ENCODE measurements around the gene MAP3K14. TPM values are rescaled to one million over a fixed set of nuclear protein-coding genes. Genes with fewer than 3 reads are reported as not detected.

Gene MAP3K14
- total RNA-seq, 1 experiment from 2014 or later = 35.5 TPM

DNA sequence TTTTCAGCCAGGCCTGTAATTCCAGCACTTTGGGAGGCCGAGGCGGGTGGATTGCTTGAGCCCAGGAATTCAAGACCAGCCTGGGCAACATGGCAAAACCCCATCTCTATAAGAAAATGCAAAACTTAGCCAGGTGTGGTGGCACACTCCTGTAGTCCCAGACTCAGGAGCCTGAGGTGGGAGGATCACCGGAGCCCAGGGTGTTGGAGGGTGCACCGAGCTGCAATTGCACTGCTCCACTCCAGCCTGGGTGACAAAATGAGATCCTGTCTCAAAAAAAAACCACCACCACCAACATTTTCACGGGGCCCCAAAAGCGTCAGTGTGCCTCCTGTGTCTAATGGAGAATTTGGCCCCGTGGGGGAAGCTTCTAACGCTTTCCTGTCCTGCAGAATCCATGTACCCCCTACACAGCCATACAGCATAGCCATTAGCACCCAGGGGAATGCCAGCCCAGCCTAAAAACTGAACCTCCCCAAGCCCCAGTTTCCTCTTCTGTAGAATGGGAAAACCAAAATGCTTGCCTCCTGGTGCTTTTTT, 22.2 kb upstream of the MAP3K14 start:
- DNase-seq (ENCODE audit: low spot score) = no peak

DNA sequence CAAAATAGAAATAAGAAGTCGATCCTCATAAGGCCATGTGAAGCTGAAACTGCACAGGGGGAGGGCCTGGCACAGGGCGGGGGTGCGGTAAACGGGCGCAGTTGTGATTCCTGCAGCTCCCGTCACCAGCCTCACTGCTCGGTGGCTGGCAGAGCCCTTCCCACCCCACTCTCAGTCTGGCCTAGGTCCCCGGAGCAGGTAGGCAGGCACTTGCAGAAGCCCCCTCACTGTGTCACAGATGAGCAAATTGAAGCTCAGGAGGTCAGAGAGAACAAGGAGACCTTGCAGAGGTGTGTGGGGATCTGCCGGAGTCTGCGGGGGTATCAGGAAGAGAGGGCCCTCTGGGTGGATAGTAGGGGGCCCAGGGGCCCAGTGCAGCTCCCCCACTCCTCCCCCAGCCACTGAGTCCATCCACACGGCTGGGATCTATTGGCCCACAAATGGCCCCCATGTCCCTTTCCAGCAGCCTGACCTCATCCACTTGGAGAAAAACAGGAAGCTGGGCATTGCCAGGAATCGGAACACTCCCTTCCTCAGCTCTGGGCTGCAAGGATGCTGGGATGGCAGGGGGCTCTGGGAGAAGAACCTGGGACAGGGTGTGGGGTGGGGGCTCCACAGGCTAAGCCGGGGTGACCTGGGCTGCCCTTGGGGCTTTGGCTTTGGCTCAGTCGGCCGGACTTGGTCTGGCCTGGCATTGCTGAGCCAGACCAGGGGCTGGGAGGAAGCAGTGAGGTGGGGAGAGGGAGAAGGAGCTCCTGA, 21.4 kb upstream of the MAP3K14 start:
- no peak for DNase-seq (ENCODE audit: low spot score)

DNA sequence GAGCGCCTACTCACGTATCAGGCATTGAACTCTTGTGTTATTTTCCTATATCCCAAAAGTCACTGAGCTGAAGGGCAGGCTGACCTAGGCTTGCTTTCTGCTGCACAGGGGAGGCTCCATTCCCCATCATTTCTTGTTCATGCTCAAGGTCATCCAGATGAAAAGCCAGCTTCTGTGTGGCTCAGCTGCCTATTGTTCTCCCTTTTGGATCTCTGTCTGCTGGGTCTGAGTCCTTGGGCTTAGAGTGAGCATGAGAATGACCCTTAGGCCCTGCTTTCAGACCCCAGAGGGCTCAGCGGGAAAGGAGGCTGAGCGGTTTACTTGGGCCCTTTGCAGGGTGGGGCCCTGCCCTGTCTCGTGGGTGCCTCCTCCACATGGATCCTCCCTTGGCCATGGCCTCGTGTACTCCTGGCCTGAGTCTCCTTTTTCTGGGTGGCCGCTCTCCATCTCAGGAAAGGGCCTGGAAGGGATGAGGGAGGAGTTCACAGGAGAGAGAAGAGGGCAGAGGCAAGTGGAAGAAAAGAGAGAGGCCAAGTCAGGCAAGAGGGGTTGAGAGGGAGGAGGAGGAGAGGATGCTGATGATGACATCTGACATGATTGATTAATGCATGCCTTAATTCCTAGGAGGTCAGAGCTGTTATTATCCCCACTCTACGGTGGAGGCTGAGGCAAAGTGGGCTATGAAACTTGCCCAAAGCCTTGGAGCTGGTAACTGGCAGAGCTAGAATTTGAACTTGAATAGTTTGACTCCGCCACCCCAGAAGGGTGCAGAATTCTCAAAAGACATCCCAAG, 19.8 kb upstream of the MAP3K14 start:
- DNase-seq (ENCODE audit: low spot score) = no peak

DNA sequence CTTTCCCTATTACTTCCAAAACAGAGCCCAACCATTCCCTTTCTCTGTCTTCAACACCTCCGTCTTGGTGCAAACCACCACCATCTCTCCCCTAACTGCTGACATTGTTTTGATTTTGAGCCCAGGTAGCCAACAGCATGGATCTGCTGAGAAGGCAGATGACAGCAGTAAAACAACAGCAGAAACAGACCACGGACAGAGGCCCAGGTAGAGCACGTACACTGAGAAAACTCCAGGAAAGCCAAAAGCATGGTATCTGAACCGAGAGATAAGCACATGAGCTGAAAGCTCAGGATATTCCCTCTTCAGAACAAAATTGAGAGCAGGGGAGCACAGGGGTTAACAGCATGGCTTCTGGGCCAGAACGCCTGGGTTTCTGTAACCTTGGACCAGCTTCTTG, 18.9 kb upstream of the MAP3K14 start:
- DNase-seq (ENCODE audit: low spot score) = no peak

DNA sequence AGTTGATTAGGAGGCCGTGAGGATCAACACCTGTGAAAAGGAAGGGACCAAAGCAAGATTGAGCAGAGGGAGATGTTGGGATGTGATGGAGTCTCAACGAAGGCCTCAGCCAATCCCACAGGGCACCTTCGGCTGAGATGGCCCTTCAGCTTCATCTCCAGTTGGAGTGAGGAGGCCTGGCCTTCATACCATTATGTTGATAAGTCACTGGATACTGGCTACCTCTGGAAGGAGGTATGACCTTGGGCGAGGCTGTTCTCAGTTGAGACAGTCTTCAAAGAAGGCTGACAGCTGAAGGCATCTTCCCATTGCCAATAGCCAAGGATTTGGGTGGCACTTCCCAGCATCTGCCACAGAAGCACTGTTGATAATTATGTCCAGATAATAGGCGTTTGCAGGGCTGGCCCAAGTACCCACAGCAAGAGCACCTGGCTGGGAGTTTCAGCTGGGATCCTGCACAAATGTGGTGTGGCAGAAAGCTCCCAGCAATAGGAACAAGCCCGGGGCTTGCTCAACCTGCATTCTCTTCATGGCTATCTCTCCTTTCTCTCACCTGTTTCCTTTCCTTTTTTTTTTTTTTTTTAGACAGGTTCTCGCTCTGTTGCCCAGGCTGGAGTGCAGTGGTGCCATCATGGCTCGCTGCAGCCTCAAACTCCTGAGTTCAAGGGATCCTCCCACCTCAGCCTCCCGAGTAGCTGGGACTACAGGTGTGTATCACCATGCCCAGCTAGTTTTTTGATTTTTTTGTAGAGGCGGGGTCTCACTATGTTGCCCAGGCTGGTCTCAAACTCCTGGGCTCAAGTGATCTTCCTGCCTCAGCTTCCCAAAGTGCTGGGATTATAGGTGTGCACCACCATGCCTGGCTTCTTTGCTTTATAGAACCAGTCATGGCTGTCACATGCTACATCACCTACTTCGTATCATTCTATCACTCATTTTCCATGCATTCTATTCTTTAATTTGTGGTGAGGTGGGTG, 18.2 kb upstream of the MAP3K14 start:
- no peak for DNase-seq (ENCODE audit: low spot score)

DNA sequence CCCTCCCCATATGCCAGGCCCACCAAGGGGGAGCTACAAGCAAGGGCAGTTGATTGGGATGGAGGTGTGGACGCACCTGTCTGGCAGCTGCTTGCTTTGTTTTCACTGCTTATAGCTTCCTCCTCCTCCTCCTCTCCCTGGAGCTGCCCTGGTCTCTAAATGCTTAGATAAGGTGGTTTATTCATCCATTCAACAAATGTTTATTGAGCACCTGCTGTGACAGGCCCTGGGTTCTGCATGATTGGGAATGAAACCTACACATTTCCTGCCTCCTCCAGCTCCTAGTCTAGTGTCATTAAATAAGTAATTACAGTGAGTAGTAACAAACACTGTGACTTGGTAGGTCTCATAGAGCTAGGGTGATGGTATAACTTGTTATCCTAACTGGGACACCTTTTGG, 17.4 kb upstream of the MAP3K14 start:
- DNase-seq (ENCODE audit: low spot score) = no peak

DNA sequence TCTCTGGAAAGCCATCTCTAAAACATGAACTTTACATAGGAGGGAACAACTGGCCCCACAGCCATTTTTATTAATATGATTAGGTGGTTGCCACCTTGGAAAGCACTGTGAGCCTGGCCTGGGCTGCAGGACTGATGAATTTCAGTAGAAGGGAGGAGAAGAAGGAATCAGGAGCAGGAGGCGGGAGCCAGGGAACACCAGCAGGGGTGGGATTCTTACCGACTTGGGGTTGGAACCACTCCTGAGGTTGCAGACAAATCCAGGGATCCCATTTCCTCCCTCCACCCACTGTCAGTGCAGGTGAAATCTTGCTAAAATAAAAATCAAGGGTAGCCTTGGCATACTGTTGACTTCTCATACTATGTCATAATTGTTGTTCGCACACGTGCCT, 16.9 kb upstream of the MAP3K14 start:
- no peak for DNase-seq (ENCODE audit: low spot score)

DNA sequence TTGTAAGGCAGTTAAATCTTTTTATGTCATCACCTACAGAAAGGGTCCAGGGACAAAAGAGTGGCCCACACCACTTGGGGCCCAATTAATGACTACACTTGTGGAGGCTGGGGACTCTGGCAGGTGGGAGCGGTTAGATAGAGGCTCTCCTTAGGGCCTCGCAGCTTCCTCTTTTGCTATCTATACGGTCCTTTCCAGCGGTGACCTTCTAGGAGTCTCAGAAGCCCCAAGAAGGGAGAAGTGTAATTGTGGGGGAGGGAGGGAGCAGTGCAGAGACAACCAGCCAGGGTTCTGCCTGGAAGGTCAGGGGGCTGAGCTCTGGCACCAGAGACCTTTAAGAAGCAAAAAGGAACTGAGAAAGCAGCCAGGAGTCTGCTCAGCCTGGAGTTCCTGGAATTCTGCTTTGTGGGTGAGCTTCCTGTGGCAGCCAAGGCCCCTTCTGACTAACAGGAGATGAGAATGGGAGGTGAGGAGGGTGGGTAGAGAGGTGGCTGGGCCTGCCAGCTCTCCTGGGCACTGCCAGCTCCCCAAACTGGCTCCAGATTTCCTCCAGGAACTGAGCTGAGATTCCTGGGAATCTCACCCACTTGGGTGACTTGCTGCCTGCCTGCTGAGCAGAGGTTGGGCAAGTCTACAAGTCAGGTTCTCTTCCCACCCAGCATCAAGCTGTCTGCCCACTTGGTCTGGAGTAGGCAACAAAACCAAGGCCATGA, 16.3 kb upstream of the MAP3K14 start:
- peak; percentile 57 for DNase-seq (ENCODE audit: low spot score)

DNA sequence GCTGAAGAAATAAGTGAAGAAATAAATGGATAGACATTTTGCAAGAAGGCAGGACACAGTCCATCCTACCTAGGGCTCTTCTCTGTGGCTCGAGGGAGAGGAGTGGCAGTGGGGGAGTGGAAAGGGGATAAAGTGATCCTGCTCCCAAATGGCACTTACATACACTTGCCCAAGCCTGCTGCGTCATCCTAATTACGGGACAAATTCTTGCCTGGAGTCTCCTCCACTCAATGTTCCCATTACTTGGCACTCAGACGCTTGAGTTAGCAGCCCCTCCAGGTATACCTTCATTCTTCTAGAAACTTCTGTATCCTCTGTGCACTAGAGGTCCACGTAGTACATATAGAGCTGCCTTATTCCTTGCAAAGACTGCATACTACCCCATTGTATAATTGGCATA, 15.7 kb upstream of the MAP3K14 start:
- no peak for DNase-seq (ENCODE audit: low spot score)

DNA sequence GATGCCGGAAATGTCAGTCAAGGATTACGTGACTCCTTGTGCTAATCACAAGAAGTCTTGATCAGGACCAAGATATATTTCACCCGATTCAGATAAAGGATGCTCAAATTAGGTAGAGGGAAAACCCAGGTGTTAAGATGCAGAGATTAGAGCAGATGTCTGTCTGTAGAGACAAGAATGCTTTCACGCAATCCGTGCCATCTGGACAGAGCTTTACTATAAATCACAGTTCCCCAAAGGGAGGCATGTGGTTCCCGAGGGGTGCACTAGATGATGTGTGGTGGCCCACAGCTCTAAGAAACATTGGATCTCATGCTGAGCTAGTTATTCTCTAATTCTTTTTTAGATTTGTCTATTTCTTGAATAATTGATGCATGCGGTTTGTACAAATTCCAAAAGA, 9.8 kb upstream of the MAP3K14 start:
- peak; percentile 72 for DNase-seq (ENCODE audit: low spot score)

DNA sequence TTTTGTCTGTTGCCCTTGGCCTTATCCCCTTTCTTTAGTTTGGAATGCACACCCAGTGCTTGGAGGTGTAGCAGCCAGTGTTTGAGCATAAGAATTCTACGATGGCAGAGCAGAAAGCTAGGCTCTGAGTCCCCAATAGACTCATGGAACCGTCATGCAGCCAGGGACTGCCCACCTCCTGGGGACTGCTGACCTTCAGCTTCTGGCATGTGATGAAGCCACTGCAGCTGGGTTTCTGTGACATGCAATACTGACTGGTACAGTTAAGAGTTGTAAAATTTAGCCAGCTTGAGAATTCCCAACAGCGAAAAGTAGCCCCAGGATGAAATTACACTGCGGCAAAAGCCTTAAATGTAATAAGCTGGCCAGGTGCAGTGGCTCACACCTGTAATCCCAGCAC, 9.0 kb upstream of the MAP3K14 start:
- no peak for DNase-seq (ENCODE audit: low spot score)

DNA sequence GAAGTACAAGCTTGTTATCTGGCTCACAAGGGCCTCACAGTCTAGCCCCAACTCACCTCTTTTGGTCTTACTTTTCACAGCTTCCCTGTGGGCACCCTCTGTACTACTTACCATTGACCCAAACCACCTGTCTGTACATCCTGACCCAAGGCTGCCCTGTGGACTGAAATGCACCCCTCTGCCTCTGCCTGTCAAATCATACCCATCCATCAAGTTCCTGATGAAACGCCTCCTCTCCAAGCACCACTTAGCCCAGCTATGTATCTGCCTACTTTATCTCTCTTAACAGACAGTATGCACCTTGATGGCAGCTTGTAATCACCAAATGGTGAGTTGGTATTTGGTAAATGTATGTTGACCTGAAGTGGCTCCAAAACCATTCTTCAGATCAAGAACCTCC, 7.5 kb upstream of the MAP3K14 start:
- DNase-seq (ENCODE audit: low spot score) = no peak

DNA sequence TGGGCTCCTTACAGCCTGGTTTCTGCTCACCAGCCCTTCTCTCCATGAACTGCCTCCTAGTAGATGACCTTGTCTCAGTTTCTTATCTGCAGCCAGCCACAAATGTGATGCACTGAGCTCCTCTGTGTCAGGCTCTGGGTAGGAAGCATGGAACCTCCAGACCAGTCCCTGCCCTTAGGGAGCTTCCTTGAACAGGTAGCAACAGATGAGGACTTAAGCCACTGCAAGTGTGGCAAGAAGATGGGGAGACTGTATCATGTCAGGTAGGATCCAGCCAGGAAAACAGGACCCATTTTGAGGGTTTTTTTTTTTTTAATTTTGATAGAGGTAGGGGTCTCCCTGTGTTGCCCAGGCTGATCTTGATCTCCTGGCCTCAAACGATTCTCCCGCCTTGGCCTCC, 5.3 kb upstream of the MAP3K14 start:
- no peak for DNase-seq (ENCODE audit: low spot score)

DNA sequence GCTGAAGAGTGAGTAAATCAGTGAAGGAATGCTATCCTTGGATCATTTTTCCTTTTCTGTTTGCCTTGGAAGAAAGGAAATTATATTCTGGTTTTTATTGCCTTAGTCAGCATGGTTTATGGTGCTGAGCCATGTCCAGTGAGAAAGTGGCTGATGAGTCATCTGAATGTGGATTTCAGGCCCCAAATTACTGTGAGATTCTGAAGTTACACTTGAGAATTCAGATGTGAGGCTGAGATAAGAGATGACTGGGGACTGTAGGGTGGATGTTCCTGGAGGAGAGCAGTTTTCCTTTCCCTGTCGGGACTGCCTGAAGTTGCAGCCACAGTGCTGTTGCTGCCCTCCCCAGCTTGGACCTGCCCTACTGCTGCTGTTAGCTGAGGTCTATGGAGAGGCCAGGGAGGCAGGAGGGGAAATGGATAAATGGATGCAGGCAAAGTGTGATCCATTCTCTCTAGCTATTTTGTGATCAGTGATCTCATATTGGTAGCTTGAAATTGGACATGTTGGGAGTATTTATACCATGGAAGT, 4.2 kb upstream of the MAP3K14 start:
- peak; percentile 99 for DNase-seq (ENCODE audit: low spot score)

DNA sequence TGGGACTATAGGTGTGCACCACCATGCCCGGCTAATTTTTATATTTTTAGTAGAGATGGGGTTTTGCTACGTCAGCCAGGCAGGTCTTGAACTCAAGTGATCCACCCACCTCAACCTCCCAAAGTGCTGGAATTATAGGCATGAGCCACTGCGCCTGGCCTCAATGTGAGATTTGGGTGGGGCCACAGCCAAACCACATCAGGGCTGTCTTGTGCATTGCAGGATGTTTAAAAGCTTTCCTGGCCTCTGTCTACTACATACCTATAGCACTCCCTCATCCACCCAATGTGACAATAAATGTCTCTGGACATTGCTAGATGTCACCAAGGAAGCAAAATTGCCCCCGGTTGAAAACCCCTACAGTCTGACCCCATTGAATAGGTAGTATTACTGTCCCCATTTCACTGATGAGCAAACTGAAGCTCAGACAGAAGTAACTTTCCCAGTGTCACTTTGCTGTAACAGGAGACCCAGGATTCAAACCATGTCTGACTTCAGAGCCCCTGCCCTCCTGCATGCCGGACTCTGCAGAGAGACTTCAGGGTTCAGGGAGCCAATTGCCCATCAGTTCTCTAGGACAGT, 3.6 kb upstream of the MAP3K14 start:
- peak; percentile 93 for DNase-seq (ENCODE audit: low spot score)

DNA sequence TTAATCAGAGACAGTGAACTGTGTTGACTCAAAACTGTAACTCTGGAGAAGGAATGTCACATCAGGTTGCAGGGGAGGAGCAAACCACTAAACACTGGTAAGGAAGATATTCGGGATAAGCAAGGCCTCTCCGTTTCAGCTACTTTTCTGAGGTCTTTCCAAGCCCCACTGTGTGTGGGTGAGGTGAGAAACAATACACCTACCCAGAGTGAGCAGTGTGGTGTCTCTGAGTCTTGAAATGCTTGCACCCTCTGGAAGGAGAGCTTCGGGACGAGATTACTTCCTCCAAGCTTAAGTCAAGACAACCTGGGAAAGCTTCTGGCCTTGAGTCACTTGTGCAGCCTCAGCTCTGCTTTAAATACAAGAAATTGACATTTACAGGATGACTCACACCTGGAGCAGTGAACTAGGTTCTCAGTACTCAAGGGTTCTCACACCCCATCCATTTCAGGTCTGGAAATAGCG, 2.5 kb upstream of the MAP3K14 start:
- peak; percentile 97 for DNase-seq (ENCODE audit: low spot score)

DNA sequence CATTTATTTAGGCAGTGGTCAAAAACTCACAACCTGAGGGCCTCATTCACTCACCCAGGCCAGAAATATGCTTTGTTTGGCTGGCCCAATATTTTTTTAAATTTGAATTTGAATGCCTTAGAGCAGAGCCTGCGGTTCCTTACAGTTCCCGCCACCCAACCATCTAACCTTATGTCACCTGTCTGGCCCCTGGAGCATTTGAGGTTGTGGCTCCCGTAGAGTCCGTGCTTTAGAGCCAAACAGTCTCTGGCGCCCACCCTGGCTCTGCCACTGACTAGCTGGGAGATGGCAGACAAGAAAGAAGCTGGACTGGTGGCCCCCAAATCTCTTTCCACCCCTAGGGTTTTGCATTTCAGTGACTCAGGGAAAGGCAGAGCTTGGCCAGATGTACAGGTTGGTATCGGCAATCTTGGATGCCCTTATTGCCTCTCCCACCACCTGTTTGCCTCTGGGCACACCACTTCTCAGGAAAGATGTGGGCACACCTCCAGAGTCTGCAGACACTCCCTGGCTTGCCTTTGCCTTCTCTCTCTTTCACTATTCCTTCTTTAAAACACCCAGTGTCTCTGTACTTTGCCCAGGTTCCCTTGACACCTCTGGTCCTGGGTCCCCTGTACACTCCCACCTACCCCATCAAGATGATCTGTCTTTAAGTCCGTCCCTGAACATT, 1.9 kb upstream of the MAP3K14 start:
- DNase-seq (ENCODE audit: low spot score) = peak; percentile 60

DNA sequence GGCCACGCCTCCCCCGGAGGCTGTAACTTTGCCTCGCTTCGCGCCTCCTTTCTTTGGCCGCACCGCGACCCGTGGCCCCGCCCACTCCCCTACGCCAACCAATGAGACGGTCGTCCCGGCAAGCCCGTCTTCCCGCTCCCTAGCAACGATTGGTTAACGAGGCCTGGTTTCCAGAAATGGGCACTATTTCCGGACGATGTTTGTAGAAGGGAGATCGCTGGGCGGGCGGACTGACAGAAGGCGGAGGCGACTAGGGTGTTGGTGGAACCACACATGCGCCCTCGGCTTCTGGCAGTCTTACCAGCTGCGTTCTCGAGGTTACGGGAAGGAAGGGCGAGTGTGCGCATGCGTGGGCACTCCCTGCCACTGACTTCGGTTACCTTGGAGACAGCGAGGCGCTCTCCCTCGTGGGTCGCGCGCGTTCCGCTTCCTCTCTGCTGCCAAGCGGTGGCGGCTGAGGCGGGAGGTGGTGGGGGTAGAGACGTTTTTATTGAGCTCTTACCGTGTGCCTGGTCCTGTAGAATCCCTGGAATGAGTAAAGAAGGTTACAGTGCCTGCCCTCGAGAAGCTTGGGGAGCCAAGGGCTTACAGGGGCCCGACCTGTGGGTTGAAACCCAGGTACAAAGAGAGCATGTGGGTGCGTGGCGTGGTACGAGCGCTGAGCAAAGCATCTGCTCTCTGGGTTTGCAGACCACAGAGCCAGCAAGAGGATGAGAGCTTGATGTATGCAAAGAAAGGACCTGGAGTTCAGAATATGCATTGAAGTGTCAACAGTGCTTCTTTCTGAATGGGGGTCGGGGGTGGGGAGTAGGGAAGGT, 500 bp upstream of the MAP3K14 start:
- peak; percentile 100 for DNase-seq (ENCODE audit: low spot score)

Data from A172 (cell line).